Activated T-helper 9 cell treated with anti-CD3 and anti-CD28 coated beads, Interleukin-2, amount 50 U/mL, for 16 hours (primary cell): ENCODE results near the gene NMUR1.

Experiments
- DNase-seq: peaks from one replicate; pipeline ENCODE4 v3.0.0-alpha.2; 2020; ENCODE audit warnings: low read depth

NMUR1 gene

DNA sequence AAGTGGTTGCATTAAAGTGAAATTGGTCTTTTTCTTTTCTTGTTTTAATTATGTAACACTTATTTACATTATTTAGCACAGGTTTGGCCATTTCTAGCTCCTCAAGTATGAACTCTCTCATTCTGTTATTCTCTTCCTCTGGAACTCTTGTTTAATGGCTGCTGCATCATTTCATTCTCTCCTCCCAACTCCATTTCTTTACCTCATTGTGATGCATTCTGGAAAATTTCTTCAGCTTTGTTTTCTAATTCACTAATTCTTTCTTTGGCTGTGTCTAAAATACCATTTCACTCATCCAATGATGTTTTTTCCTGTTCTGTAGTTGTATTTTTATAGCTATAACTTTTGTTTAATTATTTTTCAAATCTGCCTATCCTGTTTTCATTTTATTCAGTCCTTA, 22.5 kb upstream of the NMUR1 start:
- no peak for DNase-seq

GRCh38 chr2:231549446-231550239, 19.4 kb upstream of the NMUR1 start:
- no peak for DNase-seq

DNA sequence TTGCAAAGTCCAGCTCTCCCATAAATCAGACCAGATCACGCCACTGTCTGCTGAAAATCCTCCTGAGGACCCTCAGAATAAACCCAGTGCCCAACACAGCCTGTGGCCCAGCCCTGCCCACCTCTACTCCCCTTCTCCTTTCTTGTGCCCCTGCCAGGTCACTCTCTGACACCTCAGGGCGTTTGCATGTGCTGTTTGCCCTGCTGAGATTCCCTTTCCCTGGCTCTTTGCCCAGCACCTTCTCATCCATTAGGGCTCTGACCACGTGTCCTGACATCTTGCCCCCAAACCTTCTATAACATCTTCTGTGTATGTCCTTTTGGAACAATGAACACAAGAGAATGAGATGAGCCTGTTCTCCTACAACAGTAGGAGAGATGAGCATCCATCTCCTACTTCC, 18.5 kb upstream of the NMUR1 start:
- no peak for DNase-seq

DNA sequence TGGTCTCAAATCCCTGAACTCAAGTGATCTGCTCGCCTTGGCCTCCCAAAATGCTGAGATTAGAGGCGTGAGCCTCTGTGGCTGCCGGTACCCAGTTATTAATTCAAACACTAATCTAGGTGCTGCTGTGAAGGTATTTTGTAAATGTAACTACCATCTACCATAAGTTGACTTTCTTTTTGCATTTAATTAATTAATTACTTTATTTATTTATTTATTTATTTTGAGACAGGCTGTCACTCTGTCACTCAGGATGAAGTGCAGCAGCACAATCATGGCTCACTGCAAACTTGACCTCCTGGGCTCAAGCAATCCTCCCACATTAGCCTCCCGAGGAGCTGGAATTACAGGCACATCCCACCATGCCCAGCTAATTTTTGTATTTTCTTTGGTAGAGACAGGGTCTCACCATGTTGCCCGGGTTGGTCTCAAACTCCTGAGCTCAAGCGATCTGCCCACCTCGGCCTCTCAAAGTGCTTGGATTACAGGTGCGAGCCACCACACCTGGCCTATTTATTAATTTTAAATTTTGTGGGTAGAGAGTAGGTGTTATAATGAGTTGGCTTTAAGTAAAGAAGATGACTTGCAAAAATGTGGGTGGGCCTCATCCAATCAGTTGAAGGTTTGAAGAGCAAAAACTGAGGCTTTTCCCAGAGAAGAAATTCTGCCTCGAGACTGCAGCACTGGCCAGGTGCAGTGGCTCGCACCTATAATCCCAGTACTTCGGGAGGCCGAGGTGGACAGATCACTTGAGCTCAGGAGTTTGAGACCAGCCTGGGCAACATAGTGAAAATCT, 17.3 kb upstream of the NMUR1 start:
- DNase-seq = no peak

- DNase-seq = no peak
Measured at GRCh38 chr2:231546014-231546715, 15.9 kb upstream of the NMUR1 start.

DNA sequence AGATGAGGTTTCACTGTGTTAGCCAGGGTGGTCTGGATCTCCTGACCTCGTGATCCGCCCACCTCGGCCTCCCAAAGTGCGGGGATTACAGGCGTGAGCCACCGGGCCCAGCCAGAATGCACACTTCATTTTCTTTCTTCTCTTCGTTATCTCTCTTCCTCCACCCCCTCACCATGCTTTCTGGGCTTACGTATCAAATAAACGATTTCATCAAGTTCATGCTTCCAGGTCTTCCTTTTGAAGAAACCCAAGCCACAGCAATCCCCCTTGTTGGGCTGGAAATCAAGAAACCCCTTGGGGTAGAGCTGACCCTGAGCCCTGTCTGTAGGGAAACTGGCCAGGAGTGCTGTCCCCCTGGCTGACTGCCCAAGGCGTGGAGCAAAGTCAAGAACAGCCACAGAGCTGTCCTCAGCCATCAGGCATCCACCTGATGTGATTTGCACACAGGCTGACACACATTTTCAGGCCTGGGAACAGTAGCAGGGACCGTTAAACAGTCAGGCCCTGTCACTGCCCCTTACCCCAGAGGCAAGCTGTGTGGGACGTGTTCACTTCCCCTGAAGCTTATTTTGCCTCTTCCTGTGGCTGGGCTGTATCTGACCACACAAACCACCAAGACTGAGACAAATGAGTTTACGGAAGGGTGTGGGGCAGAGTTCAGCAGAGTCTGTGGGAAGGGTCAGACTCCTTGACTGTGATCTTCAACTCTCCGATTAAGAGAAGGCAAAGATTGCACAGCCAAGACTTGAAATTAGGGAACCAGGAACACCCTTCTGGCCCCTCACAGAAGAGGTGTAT, 15.1 kb upstream of the NMUR1 start:
- DNase-seq = no peak

GRCh38 chr2:231542136-231542535, 11.9 kb upstream of the NMUR1 start:
- no peak for DNase-seq

- no peak for DNase-seq
Measured at GRCh38 chr2:231541645-231542044, 11.4 kb upstream of the NMUR1 start.

GRCh38 chr2:231539991-231540390, 9.7 kb upstream of the NMUR1 start:
- no peak for DNase-seq

DNA sequence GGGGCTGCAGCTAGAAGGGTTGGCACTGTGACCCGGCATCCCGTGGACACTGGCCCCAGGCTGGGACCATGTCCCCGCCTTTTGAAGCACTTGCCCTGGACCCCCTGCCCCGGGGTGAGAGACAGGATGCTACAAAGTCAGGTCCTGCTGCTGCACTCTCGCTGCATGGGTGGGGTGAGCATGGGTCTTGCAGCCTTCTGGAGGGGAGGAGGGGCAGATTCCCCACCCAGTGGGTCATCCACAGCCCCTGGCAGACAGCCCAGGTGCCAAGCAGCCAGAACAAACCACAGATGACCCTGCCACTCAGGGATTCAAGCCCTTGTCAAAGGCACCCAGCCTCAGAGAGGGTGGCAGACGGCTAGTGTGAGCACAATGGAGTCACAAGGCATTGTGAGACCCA, 5.7 kb upstream of the NMUR1 start:
- no peak for DNase-seq

GRCh38 chr2:231533777-231534125, 3.5 kb upstream of the NMUR1 start:
- DNase-seq = no peak

DNA sequence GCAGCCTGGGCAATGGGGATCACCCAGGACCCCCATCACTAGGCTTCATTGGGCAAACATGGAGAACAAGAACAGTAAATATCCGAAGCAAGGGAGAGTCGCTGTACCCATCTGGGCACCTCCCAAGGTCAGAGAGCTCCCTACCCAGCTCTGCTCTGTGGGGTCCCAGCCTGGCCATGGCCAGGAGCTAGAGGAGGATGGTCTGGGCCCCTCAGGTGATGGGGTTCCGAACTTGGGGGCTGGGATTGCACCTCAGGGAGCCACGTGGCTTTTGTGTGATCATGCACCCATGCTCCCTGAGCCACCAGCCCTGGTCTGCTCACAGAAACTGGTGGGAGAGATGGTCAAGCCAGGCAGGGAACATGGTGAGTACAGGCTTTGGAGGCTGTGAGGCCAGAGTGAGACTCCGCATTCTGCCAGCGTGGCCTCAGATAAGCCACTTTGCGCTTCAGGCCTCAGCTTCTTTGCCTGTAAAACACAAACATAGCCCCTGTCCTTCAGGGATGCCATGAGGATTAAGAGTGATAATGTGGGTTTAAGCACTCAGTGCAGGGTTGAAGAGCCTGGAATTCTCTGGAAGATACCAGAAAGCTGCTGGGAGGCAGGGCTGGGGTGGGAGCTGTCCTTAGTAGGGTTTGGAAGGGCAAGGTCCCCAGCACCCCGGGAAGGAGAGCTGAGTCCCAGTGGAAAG, 3.0 kb upstream of the NMUR1 start:
- DNase-seq = no peak

DNA sequence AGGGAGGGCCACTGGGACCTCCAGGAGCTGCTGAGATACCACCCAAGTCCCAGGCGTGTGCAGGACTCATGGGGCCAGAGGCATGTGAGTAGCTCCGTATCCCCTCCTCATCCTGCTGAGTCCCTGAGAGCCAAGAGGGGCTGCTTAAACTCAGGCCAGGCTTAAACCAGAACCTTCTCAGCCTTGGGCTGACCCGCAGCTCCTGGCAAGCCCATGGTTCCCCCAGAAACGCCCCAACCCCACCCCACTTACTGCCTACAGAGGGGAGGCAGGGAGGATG, 2.5 kb upstream of the NMUR1 start:
- DNase-seq = no peak

- no peak for DNase-seq
Measured at GRCh38 chr2:231531883-231532755, 1.9 kb upstream of the NMUR1 start.

DNA sequence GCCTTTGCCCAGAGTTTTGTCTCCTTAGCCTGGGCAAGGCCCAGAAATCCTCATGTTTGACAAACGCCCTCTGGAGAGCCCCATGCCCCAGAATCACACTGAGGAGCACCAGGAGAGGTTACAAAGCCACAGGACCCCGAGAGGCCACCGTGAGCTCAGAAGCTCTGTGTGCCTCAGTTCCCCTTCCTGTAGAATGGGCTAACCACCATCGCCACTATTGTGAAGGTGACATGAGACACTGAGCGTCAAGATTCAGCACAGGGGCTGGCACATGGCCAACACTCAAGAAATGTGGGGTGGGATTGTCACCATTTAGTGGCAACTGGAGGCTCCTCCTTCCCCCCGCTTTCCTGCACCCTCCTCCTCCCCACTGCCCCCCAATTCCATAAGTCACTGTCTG, 1.2 kb upstream of the NMUR1 start:
- no peak for DNase-seq

GRCh38 chr2:231528636-231529030, 1.6 kb downstream of the NMUR1 start:
- no peak for DNase-seq

DNA sequence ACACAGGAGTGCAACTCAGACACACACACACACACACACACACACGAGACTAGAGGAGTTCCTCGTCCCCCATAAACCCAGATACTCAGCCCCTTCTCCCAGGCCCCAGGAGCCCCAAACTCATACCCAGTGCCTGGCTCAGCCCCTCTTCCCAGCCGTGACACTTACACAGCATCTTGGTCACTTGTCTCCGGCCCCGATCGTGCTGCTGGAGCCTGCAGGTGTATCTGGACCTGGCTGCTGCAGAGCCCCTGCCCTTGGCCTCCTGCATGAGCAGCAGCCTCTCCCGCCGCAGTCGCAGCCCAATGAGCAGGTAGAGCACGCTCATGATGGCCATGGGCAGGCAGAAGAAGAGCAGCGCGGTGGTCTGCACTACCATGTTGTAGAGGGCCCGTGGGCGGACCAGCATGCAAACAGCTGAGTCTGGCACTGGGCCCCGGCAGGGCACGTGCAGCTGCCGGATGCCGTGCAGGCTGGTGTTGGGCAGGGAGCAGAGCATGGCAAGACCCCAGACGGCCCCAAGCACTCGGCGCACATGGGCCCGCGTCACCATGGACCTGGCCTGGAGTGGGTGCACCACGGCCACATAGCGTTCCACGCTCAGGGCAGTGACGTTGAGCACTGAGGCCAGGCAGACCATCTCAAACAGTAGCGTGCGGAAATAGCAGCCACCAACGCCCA, 2.1 kb downstream of the NMUR1 start:
- no peak for DNase-seq

GRCh38 chr2:231527091-231527395, 3.2 kb downstream of the NMUR1 start:
- DNase-seq = no peak

GRCh38 chr2:231526341-231527090, 3.7 kb downstream of the NMUR1 start:
- no peak for DNase-seq
